ENCODE measurements around the gene NEDD4.
"Not testable (repeated sequence)": the region's sequence is repeated elsewhere in the genome, so short reads cannot be mapped to it uniquely, and the experiment has no call there.

NEDD4 gene

GRCh38 chr15:56023160-56023559 lies 29.7 kb upstream of the NEDD4 start:
- H3K27me3 ChIP-seq (replicated peaks in 2 of 5; ENCODE audit: control insufficient read depth in 4 of 5, insufficient read depth in 5 of 5, low read length in 4 of 5); H3K36me3 ChIP-seq (ENCODE audit: control insufficient read depth in 4 of 4, insufficient read depth in 4 of 4, low read length in 3 of 4); H3K27ac ChIP-seq (ENCODE audit: insufficient read depth in 1 of 2, low read depth in 1 of 2, low read length in 2 of 2, poor library complexity in 1 of 2, severe bottlenecking in 2 of 2); CTCF ChIA-PET; POLR2A ChIA-PET; H3K9me3 ChIP-seq (ENCODE audit: control extremely low read depth in 1 of 5, control insufficient read depth in 4 of 5, insufficient read depth in 2 of 5, low read depth in 1 of 5, low read length in 4 of 5); H3K4me3 ChIP-seq (ENCODE audit: control insufficient read depth in 1 of 7, extremely low read depth in 1 of 7, insufficient read depth in 4 of 7, low read depth in 2 of 7, low read length in 6 of 7); H3K4me1 ChIP-seq (ENCODE audit: control extremely low read depth in 1 of 4, control insufficient read depth in 4 of 4, insufficient read depth in 4 of 4, low read length in 3 of 4); DNase-seq: not testable (repeated sequence)
- WGBS (ENCODE audit: insufficient coverage) = 98% methylated on average over 6 of the region's 7 CpGs

- Histone ChIP-seq H3K9me3 (ENCODE audit: control extremely low read depth in 1 of 5, control insufficient read depth in 4 of 5, insufficient read depth in 2 of 5, low read depth in 1 of 5, low read length in 4 of 5) (peaks cover 0 to 3% (median 0%) of the 10 kb centered on the region in 5 experiments), H3K36me3 (ENCODE audit: control insufficient read depth in 4 of 4, insufficient read depth in 4 of 4, low read length in 3 of 4) (no peaks in the 10 kb centered on the region), H3K4me1 (ENCODE audit: control extremely low read depth in 1 of 4, control insufficient read depth in 4 of 4, insufficient read depth in 4 of 4, low read length in 3 of 4) (no peaks in the 10 kb centered on the region), H3K27ac (ENCODE audit: insufficient read depth in 1 of 2, low read depth in 1 of 2, low read length in 2 of 2, poor library complexity in 1 of 2, severe bottlenecking in 2 of 2) (no peak overlapping the region), H3K4me3 (ENCODE audit: control insufficient read depth in 1 of 7, extremely low read depth in 1 of 7, insufficient read depth in 4 of 7, low read depth in 2 of 7, low read length in 6 of 7) (no peak overlapping the region), H3K27me3 (replicated peaks in 2 of 5; ENCODE audit: control insufficient read depth in 4 of 5, insufficient read depth in 5 of 5, low read length in 4 of 5) (no peaks in the 10 kb centered on the region)
- CTCF ChIA-PET = no interaction called here
- 98% methylated on average over 6 of the region's 10 CpGs for WGBS (ENCODE audit: insufficient coverage)
- POLR2A ChIA-PET = no interaction called here
- no peak for DNase-seq
These were observed 26.5 kb upstream of the NEDD4 start for GRCh38 chr15:56019819-56020486.

GRCh38 chr15:56019060-56019793 lies 25.8 kb upstream of the NEDD4 start:
- Histone ChIP-seq H3K9me3 (ENCODE audit: control extremely low read depth in 1 of 5, control insufficient read depth in 4 of 5, insufficient read depth in 2 of 5, low read depth in 1 of 5, low read length in 4 of 5) (peaks cover 0 to 7% (median 0%) of the 10 kb centered on the region in 5 experiments), H3K4me3 (ENCODE audit: control insufficient read depth in 1 of 7, extremely low read depth in 1 of 7, insufficient read depth in 4 of 7, low read depth in 2 of 7, low read length in 6 of 7) (no peak overlapping the region), H3K4me1 (ENCODE audit: control extremely low read depth in 1 of 4, control insufficient read depth in 4 of 4, insufficient read depth in 4 of 4, low read length in 3 of 4) (no peaks in the 10 kb centered on the region), H3K27ac (ENCODE audit: insufficient read depth in 1 of 2, low read depth in 1 of 2, low read length in 2 of 2, poor library complexity in 1 of 2, severe bottlenecking in 2 of 2) (no peak overlapping the region), H3K27me3 (replicated peaks in 2 of 5; ENCODE audit: control insufficient read depth in 4 of 5, insufficient read depth in 5 of 5, low read length in 4 of 5) (no peaks in the 10 kb centered on the region), H3K36me3 (ENCODE audit: control insufficient read depth in 4 of 4, insufficient read depth in 4 of 4, low read length in 3 of 4) (no peaks in the 10 kb centered on the region)
- CTCF ChIA-PET = no interaction called here
- POLR2A ChIA-PET = no interaction called here
- whole genome bisulfite sequencing (ENCODE audit: insufficient coverage) = 97% methylated on average over 8 of the region's 11 CpGs
- no peak for DNase-seq

GRCh38 chr15:56017920-56018319 lies 24.5 kb upstream of the NEDD4 start:
- Histone ChIP-seq H3K9me3 (ENCODE audit: control extremely low read depth in 1 of 5, control insufficient read depth in 4 of 5, insufficient read depth in 2 of 5, low read depth in 1 of 5, low read length in 4 of 5) (peaks cover 0 to 7% (median 0%) of the 10 kb centered on the region in 5 experiments), H3K27me3 (replicated peaks in 2 of 5; ENCODE audit: control insufficient read depth in 4 of 5, insufficient read depth in 5 of 5, low read length in 4 of 5) (no peaks in the 10 kb centered on the region), H3K27ac (ENCODE audit: insufficient read depth in 1 of 2, low read depth in 1 of 2, low read length in 2 of 2, poor library complexity in 1 of 2, severe bottlenecking in 2 of 2) (no peak overlapping the region), H3K36me3 (ENCODE audit: control insufficient read depth in 4 of 4, insufficient read depth in 4 of 4, low read length in 3 of 4) (no peaks in the 10 kb centered on the region), H3K4me1 (ENCODE audit: control extremely low read depth in 1 of 4, control insufficient read depth in 4 of 4, insufficient read depth in 4 of 4, low read length in 3 of 4) (no peaks in the 10 kb centered on the region), H3K4me3 (ENCODE audit: control insufficient read depth in 1 of 7, extremely low read depth in 1 of 7, insufficient read depth in 4 of 7, low read depth in 2 of 7, low read length in 6 of 7) (no peak overlapping the region)
- no peak for DNase-seq
- CTCF ChIA-PET = interaction anchor here (0.9 to 1.1 kb wide), 2 partner anchors 24 to 38 kb away, joined by 3 read pairs; partner anchors contain the start of gene NEDD4
- WGBS (ENCODE audit: insufficient coverage) = no CpG with 5 or more reads among the region's 1 CpG
- POLR2A ChIA-PET = no interaction called here

GRCh38 chr15:56017511-56017910 lies 24.1 kb upstream of the NEDD4 start:
- no peak for DNase-seq
- POLR2A ChIA-PET = no interaction called here
- H3K9me3 ChIP-seq (ENCODE audit: control extremely low read depth in 1 of 5, control insufficient read depth in 4 of 5, insufficient read depth in 2 of 5, low read depth in 1 of 5, low read length in 4 of 5) = peaks cover 0 to 7% (median 0%) of the 10 kb centered on the region in 5 experiments
- H3K36me3 ChIP-seq (ENCODE audit: control insufficient read depth in 4 of 4, insufficient read depth in 4 of 4, low read length in 3 of 4) = no peaks in the 10 kb centered on the region
- H3K27me3 ChIP-seq (replicated peaks in 2 of 5; ENCODE audit: control insufficient read depth in 4 of 5, insufficient read depth in 5 of 5, low read length in 4 of 5) = no peaks in the 10 kb centered on the region
- H3K4me3 ChIP-seq (ENCODE audit: control insufficient read depth in 1 of 7, extremely low read depth in 1 of 7, insufficient read depth in 4 of 7, low read depth in 2 of 7, low read length in 6 of 7) = no peak overlapping the region
- H3K4me1 ChIP-seq (ENCODE audit: control extremely low read depth in 1 of 4, control insufficient read depth in 4 of 4, insufficient read depth in 4 of 4, low read length in 3 of 4) = no peaks in the 10 kb centered on the region
- H3K27ac ChIP-seq (ENCODE audit: insufficient read depth in 1 of 2, low read depth in 1 of 2, low read length in 2 of 2, poor library complexity in 1 of 2, severe bottlenecking in 2 of 2) = no peak overlapping the region
- 100% methylated on average over 1 of the region's 5 CpGs for WGBS (ENCODE audit: insufficient coverage)
- CTCF ChIA-PET = interaction anchor here (1.1 kb wide), 1 partner anchor 24 kb away, joined by 3 read pairs; the partner anchor contains the start of gene NEDD4

GRCh38 chr15:56016281-56016680 lies 22.9 kb upstream of the NEDD4 start:
- no peaks in the 10 kb centered on the region for H3K4me1 ChIP-seq (ENCODE audit: control extremely low read depth in 1 of 4, control insufficient read depth in 4 of 4, insufficient read depth in 4 of 4, low read length in 3 of 4)
- DNase-seq = no peak
- no peaks in the 10 kb centered on the region for H3K36me3 ChIP-seq (ENCODE audit: control insufficient read depth in 4 of 4, insufficient read depth in 4 of 4, low read length in 3 of 4)
- CTCF ChIA-PET = no interaction called here
- H3K27ac ChIP-seq (ENCODE audit: insufficient read depth in 1 of 2, low read depth in 1 of 2, low read length in 2 of 2, poor library complexity in 1 of 2, severe bottlenecking in 2 of 2) = no peak overlapping the region
- peaks cover 0 to 7% (median 0%) of the 10 kb centered on the region in 5 experiments for H3K9me3 ChIP-seq (ENCODE audit: control extremely low read depth in 1 of 5, control insufficient read depth in 4 of 5, insufficient read depth in 2 of 5, low read depth in 1 of 5, low read length in 4 of 5)
- POLR2A ChIA-PET = no interaction called here
- no peak overlapping the region for H3K4me3 ChIP-seq (ENCODE audit: control insufficient read depth in 1 of 7, extremely low read depth in 1 of 7, insufficient read depth in 4 of 7, low read depth in 2 of 7, low read length in 6 of 7)
- WGBS (ENCODE audit: insufficient coverage) = 100% methylated on average over 1 of the region's 3 CpGs
- H3K27me3 ChIP-seq (replicated peaks in 2 of 5; ENCODE audit: control insufficient read depth in 4 of 5, insufficient read depth in 5 of 5, low read length in 4 of 5) = no peaks in the 10 kb centered on the region

GRCh38 chr15:56014677-56015076 lies 21.3 kb upstream of the NEDD4 start:
- H3K4me3 ChIP-seq (ENCODE audit: control insufficient read depth in 1 of 7, extremely low read depth in 1 of 7, insufficient read depth in 4 of 7, low read depth in 2 of 7, low read length in 6 of 7) = no peak overlapping the region
- WGBS (ENCODE audit: insufficient coverage) = 95% methylated on average over 4 of the region's 4 CpGs
- H3K27ac ChIP-seq (ENCODE audit: insufficient read depth in 1 of 2, low read depth in 1 of 2, low read length in 2 of 2, poor library complexity in 1 of 2, severe bottlenecking in 2 of 2) = no peak overlapping the region
- no peak for DNase-seq
- ChIA-PET POLR2A (no interaction called here), CTCF (no interaction called here)
- H3K9me3 ChIP-seq (ENCODE audit: control extremely low read depth in 1 of 5, control insufficient read depth in 4 of 5, insufficient read depth in 2 of 5, low read depth in 1 of 5, low read length in 4 of 5) = peaks cover 0 to 7% (median 0%) of the 10 kb centered on the region in 5 experiments
- H3K36me3 ChIP-seq (ENCODE audit: control insufficient read depth in 4 of 4, insufficient read depth in 4 of 4, low read length in 3 of 4) = no peaks in the 10 kb centered on the region
- no peaks in the 10 kb centered on the region for H3K27me3 ChIP-seq (replicated peaks in 2 of 5; ENCODE audit: control insufficient read depth in 4 of 5, insufficient read depth in 5 of 5, low read length in 4 of 5)
- H3K4me1 ChIP-seq (ENCODE audit: control extremely low read depth in 1 of 4, control insufficient read depth in 4 of 4, insufficient read depth in 4 of 4, low read length in 3 of 4) = no peaks in the 10 kb centered on the region
